ENCODE data around the gene WNT5B. TPM values are rescaled to one million over a fixed set of nuclear protein-coding genes. Genes with fewer than 3 reads are reported as not detected.

WNT5B gene
- total RNA-seq, 1 donor from 2014 or later = 22.0 TPM

GRCh38 chr12:1622406-1622805, 6.6 kb upstream of the WNT5B start:
- no peak for DNase-seq (ENCODE audit: low spot score in 2 of 2)
- no peak for FAIRE-seq

GRCh38 chr12:1629338-1630132, 504 bp downstream of the WNT5B start:
- DNase-seq (ENCODE audit: low spot score in 2 of 2) = no peak
- FAIRE-seq = no peak

GRCh38 chr12:1630133-1630826, 1.2 kb downstream of the WNT5B start:
- FAIRE-seq (no peak), DNase-seq (ENCODE audit: low spot score in 2 of 2) (peak; percentile 63 to 71)

DNA sequence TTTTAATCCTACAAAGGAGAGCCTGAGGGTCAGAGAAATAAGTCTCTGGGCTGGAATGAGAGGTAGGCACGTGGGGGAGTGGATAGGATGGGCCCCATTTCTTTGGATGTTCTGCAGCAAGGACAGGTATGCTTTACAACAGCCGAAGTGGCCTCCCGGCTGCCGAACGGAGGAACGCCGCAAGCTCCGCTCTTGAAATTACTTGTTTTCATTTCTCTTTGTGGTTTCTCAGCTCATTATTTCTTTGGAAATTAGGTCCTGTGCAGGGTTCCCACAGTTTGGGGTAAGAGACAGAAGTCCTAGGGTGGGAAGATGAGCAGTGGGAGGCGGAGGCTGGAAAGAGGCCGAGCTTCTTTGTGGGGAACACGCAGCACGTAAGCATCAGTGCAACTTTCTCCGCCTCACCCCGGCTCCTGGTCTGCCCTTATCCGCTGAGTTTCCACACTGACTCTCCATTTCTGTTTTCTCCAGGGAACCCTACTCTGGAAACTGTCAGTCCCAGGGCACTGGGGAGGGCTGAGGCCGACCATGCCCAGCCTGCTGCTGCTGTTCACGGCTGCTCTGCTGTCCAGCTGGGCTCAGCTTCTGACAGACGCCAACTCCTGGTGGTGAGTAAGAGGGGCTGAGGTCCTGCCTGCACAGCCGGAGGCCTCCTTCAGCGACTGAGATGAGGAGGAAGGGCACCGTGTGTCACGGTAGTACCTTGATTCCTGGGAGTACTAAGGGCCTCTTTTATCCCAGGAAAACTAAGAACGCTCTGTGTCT, 2.0 kb downstream of the WNT5B start:
- FAIRE-seq = no peak
- DNase-seq (ENCODE audit: low spot score in 2 of 2) = no peak

DNA sequence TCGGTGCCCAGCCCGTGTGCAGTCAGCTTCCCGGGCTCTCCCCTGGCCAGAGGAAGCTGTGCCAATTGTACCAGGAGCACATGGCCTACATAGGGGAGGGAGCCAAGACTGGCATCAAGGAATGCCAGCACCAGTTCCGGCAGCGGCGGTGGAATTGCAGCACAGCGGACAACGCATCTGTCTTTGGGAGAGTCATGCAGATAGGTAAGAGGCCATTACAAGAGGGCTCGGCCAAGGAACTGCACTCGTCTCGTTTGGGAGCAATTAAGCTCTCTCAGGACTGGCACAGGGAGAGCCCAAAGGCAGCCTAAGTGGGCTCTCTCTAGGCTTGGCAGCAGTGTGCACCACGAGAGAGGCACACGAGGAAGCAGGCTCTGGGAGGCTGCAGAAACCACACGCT, 3.7 kb downstream of the WNT5B start:
- FAIRE-seq (no peak), DNase-seq (ENCODE audit: low spot score in 2 of 2) (no peak)

GRCh38 chr12:1633459-1633858, 4.4 kb downstream of the WNT5B start:
- FAIRE-seq = no peak

GRCh38 chr12:1634149-1634548, 5.1 kb downstream of the WNT5B start:
- DNase-seq (ENCODE audit: low spot score in 2 of 2) = no peak
- no peak for FAIRE-seq

More at GRCh38 chr12:1633459-1633858, 4.4 kb downstream of the WNT5B start:
- DNase-seq (ENCODE audit: low spot score in 2 of 2) = no peak

DNA sequence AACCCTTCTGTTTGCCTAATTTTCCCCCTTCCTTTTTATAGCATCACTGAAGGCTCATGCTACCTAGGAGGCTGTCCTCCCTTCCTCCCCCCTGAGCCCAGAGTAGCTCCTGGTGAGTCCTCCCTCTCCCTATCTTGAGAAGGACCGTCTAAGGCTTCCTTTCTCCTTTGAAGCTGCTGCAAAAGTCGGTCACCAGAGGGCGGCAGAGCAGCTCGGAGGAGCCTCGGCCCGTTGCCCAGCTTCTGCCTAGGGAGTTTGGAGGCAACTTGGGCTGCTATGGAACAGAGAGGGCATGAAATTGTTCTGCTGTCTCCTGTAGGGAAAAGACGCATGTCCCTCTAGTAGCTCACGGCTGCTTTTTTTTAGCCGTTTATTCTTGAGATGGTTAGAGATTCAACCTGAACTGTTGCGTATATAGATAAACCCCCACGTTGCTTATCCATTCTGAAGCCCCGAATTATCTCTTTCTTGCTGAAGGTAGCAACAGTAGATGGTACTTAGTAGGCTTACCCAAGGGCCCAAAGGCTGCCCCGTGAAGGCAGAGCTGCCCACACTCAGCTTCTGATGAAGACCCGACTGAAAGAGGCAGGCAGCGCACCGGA, 5.7 kb downstream of the WNT5B start:
- DNase-seq (ENCODE audit: low spot score in 2 of 2) (peak; percentile 80), FAIRE-seq (no peak)

DNA sequence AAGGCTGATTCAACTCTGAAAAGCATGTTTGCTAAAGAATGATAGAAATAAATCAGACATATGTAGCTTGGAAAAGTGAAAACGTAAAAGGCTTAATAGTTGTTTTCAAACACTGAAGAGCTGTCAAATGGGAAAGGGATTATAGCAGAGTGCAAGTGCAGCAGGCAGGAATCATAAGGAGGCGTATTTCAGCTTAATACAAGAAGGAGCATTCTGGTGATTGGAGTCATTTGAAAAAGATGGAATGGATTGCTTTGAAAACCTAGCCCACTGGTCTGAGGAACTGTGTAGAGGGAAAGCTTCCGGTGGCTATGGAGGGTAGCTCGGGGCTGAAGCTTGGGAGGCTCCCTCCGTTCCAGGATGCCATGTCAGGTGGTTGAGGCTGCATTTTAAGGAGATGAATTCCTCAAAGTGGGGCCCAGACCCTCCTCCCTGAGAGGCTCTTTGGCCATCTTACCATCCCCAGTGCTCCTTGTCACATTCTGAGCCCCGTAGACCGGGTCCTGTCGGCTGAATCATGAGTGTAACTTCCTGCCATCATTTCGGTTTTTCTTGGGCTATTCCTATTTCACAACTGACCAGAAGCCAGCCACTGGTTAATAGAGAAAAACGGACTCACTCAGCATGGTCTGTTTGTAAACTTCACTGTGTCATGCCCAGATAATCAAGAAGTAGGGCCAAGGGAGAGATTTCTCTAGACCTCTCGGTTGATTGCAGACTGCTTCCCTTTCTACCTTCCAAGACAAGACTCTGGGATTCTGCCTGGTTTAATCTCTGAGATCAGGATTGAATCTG, 6.5 kb downstream of the WNT5B start:
- FAIRE-seq (no peak), DNase-seq (ENCODE audit: low spot score in 2 of 2) (no peak)

DNA sequence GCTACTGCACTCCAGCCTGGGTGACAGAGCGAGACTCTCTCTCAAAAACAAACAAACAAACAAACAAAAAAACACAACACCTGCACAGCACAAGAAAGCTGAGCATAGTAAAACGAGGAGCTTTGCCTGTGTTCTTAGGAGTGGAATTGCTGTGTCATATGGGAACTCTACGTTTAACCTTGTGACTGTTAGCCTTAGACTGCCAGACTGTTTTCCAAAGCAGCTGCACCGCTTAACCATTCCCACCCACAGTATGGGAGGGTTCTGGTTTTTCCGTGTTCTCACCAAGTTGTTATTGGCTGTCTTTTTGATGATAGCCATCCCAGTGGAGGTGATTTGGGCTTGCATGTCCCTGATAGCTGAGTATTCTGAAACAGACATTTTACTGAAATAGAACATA, 9.2 kb downstream of the WNT5B start:
- no peak for DNase-seq (ENCODE audit: low spot score in 2 of 2)
- no peak for FAIRE-seq

- FAIRE-seq (no peak), DNase-seq (ENCODE audit: low spot score in 2 of 2) (no peak)
Observed at GRCh38 chr12:1639538-1639937, 10.5 kb downstream of the WNT5B start.

DNA sequence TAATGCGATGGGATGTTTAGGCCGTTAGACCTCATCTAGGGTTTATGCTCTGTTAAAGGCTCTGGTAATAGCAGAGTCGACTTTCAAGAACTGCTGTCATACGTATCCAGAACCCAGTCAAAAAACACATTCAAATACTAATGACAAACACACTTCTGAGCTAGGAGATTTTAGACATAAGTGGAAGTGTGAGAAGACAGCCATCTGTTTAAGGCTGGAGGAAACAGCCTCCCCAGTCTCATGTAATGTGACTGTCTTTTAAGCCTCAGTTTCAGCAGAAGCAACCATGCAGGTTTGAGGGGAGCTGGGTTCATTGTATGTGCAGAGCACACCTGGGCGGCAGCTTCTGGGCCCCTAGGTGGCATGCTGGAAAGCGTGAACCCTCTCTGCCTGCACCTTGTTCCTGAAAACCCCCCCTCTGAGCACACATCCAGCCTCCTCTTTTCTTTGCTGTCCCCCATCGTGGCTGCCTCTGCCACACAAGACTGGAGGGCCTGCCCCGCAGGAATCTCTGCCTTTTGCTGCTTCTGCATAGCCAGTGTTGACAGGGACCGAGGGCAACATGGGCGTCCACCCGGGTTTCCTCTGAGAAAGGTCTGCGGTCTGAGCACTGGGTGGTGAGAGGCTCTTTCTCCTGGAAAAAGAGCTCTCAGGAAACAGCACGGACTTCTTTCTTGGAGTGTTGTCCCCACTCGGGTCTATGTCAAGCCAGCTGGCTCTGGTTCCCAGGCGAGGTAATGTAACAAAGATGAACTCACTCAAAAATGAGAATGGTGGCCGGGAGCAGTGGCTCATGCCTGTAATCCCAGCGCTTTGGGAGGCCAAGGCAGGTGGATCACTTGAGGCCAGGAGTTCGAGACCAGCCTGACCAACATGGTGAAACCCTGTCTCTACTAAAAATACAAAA, 11.6 kb downstream of the WNT5B start:
- FAIRE-seq = no peak
- no peak for DNase-seq (ENCODE audit: low spot score in 2 of 2)

GRCh38 chr12:1642513-1642912, 13.5 kb downstream of the WNT5B start:
- no peak for FAIRE-seq

GRCh38 chr12:1643043-1643442, 14.0 kb downstream of the WNT5B start:
- FAIRE-seq = no peak
- DNase-seq (ENCODE audit: low spot score in 2 of 2) = no peak

More at GRCh38 chr12:1642513-1642912, 13.5 kb downstream of the WNT5B start:
- DNase-seq (ENCODE audit: low spot score in 2 of 2) = no peak

- DNase-seq (ENCODE audit: low spot score in 2 of 2) (no peak), FAIRE-seq (no peak)
Observed at GRCh38 chr12:1643905-1644533, 15.0 kb downstream of the WNT5B start.

GRCh38 chr12:1644534-1645438, 15.8 kb downstream of the WNT5B start:
- peak; percentile 83 to 85 for DNase-seq (ENCODE audit: low spot score in 2 of 2)
- peak; percentile 23 for FAIRE-seq

GRCh38 chr12:1645819-1646218, 16.8 kb downstream of the WNT5B start:
- DNase-seq (ENCODE audit: low spot score in 2 of 2) = no peak
- FAIRE-seq = no peak
